KOPT-K1 (cell line): ENCODE measurements around the gene PTGIR.

Experiments used
- H3K27ac ChIP-seq: fragments of 200-600 bp; sonication (generic); 2 replicates; pipeline ENCODE4 v1.5.1; 2016; ENCODE audit warnings: antibody characterized with exemption, mild to moderate bottlenecking, low read depth, low read length; ENCODE audit not compliant: poor library complexity, severe bottlenecking
- H3K36me3 ChIP-seq: fragments of 200-600 bp; sonication (generic); 2 replicates; pipeline ENCODE4 v1.5.1; 2017; ENCODE audit warnings: antibody characterized with exemption, mild to moderate bottlenecking, low read length, moderate library complexity; ENCODE audit not compliant: insufficient read depth
- H3K9me3 ChIP-seq: fragments of 200-600 bp; sonication (generic); 2 replicates; pipeline ENCODE4 v1.5.1; 2017; ENCODE audit warnings: antibody characterized with exemption, low read length, mild to moderate bottlenecking; ENCODE audit not compliant: insufficient read depth, poor library complexity, severe bottlenecking

PTGIR gene

DNA sequence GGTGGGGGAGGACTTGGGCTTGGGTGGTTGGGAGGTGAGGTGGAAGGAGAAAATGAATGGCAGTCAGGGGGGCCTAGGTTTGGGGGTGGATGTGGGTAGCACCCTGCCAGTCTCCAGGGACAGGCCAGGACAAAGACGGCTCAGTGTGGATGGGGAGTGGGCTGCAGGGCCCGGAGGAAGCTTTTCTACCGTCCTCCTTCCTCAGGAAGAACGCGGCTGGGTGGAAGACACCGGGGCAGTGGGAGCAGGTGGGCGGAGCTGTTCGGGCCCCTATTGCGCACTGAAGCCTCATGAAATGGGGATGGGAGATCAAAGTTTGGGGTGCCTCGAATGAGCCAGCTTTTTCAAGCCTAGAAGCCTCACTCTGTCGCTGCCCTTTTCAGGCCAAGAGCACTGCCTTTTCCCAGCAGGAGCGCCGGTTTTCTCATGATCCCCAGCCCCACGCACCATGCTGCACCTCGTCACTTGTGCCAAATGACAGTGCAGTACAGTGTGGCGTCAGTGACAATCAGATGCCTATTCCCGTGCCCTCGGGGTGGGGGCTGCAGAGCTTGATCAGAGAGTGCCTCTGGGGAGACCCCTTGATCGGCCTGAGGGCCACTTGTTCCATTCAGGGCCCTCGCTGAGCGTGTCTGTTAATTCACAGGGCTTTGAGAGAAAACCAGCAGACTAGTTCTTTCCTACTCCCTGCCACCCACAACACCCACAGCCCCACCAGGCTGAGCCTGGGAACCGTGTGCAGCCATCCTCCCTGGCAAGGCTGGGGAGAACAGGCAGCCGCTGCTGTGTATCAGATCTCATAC is 22.3 kb downstream of the PTGIR start:
- H3K9me3 ChIP-seq: peaks cover 14% of the 10 kb centered on the region
- peak overlapping the region; percentile 97 for H3K27ac ChIP-seq
- H3K36me3 ChIP-seq: peaks cover 35% of the 10 kb centered on the region

DNA sequence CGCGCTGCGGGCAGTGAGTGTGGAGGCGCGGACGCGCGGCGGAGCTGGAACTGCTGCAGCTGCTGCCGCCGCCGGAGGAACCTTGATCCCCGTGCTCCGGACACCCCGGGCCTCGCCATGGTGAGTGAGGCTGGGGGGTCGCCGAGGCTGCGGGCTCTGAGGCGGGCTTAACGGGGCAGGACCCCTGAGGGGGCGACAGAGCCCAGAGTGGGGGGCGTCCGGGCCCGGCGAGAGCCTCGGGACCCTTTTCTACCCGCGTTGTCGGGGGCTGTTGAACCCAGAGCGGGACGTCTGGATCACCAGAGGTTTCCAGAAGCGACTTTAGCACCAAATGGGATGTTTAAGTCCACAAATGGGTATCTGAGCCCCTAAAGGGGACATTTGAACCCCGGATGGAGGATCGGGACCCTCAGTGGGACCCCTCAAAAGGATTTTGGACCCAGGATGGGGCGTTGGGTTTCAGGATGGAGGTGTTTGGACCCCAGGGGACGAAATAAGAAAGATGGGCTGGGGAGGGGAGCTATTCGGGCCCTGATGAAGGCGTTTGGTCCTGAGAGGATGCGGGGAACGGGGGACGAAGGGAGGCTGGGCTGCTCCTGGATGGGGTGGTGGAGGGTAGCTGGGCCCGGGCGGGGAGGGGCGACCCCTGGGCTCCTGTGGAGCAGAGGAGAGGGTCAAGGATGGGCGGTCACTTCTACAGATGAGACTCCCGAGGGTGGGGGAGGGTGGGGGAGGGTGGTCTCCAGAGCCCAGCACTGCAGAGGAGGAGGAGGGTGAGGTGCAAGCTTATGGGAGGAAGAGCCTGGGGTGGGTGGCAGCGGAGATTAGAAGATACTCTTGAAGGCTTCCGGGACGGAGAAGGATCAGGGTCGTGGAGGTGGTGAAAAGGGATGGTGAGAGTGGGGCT is 23.3 kb downstream of the PTGIR start, which contains the start of gene CALM3:
Gene CALM3 (plus strand): TSS at position 13 of the 907 bp plus-strand sequence. CDS start 105 bp downstream, at position 118.
- Histone ChIP-seq H3K27ac (peak within 1 kb of the TSS; percentile 97), H3K9me3 (peaks cover 14% of the 10 kb centered on the region), H3K36me3 (peaks cover 25% of the 10 kb centered on the region)

- peak overlapping the region; percentile 97 for H3K27ac ChIP-seq
- peaks cover 14% of the 10 kb centered on the region for H3K9me3 ChIP-seq
- H3K36me3 ChIP-seq: peaks cover 16% of the 10 kb centered on the region
These were observed 24.2 kb downstream of the PTGIR start for GRCh38 chr19:46600384-46601317.

GRCh38 chr19:46599716-46600373 is 25.0 kb downstream of the PTGIR start:
- Histone ChIP-seq H3K27ac (peak overlapping the region; percentile 97), H3K9me3 (peaks cover 14% of the 10 kb centered on the region), H3K36me3 (peaks cover 8% of the 10 kb centered on the region)

DNA sequence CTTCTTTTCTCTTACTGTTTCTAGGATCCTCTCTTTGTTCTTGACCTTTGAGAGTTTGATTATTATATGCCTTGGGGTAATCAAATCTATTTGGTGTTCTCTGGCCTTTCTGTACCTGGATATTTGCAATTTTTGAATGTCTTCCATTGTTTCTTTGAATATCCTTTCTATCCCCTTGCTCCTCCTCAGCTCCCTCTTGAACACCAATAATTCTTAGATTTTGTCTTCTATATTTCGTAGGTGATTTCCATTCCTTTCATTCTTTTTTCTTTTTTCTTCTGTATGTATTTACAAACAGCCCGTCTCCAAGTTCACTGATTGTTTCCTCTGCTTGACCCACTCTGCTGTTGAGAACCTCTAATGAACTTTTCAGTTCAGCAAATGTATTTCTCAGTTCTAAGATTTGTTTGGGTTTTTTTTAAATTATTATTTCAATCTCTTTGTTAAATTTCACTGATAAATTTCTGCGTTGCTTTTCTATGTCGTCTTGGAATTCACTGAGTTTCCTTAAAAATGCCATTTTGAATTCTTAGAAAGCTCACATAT is 26.4 kb downstream of the PTGIR start:
- Histone ChIP-seq H3K9me3 (peaks cover 14% of the 10 kb centered on the region), H3K27ac (no peak overlapping the region), H3K36me3 (0 out of 2 replicates have a peak, but pooled peaks cover under 1% of the 10 kb centered on the region)

DNA sequence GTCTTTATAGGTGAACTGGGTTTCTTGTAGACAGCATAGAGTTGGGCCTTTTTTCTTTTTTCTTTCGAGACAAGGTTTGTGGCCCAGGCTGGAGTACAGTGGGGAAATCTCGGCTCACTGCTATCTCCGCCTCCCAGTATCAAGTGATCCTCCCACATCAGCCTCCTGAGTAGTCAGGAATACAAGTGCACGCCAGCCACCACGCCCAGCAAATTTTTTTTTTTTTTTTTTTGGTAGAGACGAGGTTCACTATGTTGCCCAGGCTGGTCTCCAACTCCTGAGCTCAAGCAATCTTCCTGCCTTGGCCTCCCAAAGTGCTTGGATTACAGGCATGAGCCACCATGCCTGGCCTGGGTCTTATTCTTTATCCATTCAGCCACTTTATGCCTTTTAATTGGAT is 28.9 kb downstream of the PTGIR start:
- Histone ChIP-seq H3K36me3 (no peaks in the 10 kb centered on the region), H3K27ac (no peak overlapping the region), H3K9me3 (peaks cover 14% of the 10 kb centered on the region)

DNA sequence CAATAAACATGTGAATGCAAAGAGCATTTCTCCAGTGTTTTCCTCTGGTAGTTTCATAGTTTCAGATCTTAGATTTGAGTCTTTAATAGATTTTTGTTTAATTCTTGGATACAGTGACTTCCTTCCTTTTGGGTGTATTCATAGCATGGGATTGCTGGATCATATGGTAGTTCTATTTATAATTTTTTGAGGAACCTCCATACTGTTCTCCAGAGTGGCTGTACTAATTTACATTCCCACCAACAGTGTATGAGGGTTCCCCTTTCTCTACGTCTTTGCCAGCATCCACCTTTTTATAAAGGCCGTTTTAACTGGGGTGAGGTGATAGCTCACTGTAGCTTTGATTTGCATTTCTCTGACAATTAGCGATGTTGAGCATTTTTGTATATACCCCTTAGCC is 33.0 kb downstream of the PTGIR start:
- Histone ChIP-seq H3K9me3 (no peaks in the 10 kb centered on the region), H3K27ac (no peak overlapping the region), H3K36me3 (no peaks in the 10 kb centered on the region)

GRCh38 chr19:46591254-46591653 is 33.6 kb downstream of the PTGIR start:
- no peaks in the 10 kb centered on the region for H3K9me3 ChIP-seq
- no peak overlapping the region for H3K27ac ChIP-seq
- no peaks in the 10 kb centered on the region for H3K36me3 ChIP-seq

- no peaks in the 10 kb centered on the region for H3K9me3 ChIP-seq
- no peaks in the 10 kb centered on the region for H3K36me3 ChIP-seq
- no peak overlapping the region for H3K27ac ChIP-seq
These were observed 37.0 kb downstream of the PTGIR start for GRCh38 chr19:46587861-46588260.

DNA sequence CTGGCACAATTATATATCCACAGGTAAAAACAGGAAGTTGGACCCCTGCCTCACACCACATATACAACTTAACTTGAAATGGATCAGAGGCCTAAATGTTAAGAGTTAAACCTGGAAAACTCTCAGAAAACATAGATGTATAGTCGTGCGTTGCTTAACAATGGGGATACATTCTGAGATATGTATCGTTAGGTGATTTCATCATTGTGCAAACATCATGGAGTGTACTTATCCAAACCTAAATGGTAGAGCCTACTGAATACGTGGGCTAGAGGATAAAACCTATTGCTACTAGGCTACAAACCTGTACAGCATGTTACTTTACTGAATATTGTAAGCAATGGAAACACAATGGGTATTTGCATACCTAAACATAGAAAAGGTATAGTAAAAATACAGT is 38.6 kb downstream of the PTGIR start:
- H3K27ac ChIP-seq: no peak overlapping the region
- H3K36me3 ChIP-seq: no peaks in the 10 kb centered on the region
- no peaks in the 10 kb centered on the region for H3K9me3 ChIP-seq

GRCh38 chr19:46585539-46585938 is 39.4 kb downstream of the PTGIR start:
- Histone ChIP-seq H3K27ac (no peak overlapping the region), H3K9me3 (no peaks in the 10 kb centered on the region), H3K36me3 (no peaks in the 10 kb centered on the region)

- H3K36me3 ChIP-seq: no peaks in the 10 kb centered on the region
- H3K27ac ChIP-seq: no peak overlapping the region
- H3K9me3 ChIP-seq: no peaks in the 10 kb centered on the region
These were observed 44.6 kb downstream of the PTGIR start for GRCh38 chr19:46580247-46580646.

DNA sequence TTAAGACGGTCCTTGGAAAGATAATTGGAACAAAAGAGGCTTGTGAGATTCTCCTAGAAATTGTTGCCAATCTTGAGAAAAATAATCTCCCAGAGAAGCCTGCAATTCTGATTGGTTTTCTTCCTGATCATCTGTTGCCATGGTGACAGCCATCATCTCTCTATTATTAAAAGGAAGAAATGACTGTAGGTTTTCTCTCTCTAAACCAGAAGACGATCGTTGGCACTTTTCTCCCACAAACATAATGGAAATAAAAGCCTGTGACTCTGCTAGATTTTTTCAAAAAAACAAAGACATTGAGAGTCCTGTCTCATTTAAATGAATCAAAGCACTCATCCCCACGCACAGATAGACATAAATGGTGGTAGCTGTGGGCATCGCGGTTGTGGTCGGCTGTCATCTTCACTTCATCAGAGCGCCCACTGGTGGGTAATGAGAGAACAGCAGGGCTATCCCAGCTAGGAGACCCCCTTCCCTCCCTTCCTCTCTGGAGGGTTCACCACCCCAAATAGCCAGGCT is 45.5 kb downstream of the PTGIR start:
- H3K36me3 ChIP-seq: no peaks in the 10 kb centered on the region
- no peaks in the 10 kb centered on the region for H3K9me3 ChIP-seq
- no peak overlapping the region for H3K27ac ChIP-seq

- no peaks in the 10 kb centered on the region for H3K36me3 ChIP-seq
- no peaks in the 10 kb centered on the region for H3K9me3 ChIP-seq
- no peak overlapping the region for H3K27ac ChIP-seq
These were observed 46.4 kb downstream of the PTGIR start for GRCh38 chr19:46578450-46578849.
